ENCODE results near the gene KCNAB1.
A peak's percentile ranks its signal among the peaks of the same experiment; 100 is the strongest.

Gene KCNAB1

DNA sequence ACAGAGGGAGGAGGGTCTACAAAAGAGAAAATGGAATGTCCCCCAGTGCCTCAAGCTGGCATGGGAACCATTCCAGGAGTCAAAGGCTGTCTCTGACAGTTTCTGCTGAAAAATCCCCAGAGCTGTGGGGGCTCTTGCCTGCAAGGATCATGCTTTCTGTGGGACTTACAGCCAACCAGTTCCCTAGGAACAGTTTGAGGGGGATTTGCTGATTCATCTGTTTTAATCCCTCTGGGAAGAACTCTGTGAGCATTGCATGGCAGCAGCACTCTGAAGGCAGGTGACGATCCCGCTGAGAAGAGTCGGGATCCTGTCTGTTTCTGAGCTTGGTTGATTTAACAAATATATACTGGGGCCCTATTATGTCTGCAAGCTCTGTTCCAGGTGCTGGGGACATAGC is 258.5 kb downstream of the KCNAB1 start:
- DNase-seq, result no peak

DNA sequence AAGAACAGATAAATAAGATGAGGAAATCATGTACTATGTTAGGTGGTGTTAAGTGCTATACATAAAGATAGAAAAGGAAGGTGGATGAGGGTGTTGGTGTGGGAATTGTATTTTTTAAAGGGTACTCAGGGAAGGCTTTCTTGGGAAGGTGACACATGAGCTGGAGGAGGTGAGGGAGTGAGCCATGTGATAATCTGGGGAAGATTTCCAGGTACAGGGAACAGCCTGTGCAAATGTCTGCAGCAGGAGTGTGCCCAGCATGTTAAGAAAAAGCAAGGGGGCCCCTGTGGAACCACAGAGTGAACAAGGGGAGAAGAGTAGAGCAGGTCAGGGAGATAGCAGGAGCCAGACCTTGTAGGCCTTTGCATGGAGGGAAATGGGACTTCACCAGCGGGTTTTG is 258.9 kb downstream of the KCNAB1 start:
- DNase-seq, result no peak

DNA sequence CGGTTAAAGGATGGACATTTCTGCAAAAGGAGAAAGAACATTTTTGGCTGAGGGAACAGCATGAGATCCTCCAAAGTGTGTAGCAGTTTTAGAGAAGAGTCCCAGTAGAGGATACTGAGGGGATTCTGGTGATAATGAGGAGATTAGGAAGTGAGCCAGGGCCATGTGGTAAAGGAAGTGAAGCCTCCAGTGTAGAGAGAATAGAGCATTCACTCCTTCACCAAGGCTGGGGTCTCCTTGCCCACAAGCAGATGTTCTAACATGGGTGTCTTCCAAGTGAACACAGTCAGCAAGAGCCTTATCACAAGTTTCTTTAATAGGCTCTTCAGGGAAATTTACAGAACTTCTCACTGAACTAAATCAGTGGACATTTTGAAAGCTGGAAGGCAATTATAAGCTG is 260.9 kb downstream of the KCNAB1 start:
- DNase-seq, result no peak

DNA sequence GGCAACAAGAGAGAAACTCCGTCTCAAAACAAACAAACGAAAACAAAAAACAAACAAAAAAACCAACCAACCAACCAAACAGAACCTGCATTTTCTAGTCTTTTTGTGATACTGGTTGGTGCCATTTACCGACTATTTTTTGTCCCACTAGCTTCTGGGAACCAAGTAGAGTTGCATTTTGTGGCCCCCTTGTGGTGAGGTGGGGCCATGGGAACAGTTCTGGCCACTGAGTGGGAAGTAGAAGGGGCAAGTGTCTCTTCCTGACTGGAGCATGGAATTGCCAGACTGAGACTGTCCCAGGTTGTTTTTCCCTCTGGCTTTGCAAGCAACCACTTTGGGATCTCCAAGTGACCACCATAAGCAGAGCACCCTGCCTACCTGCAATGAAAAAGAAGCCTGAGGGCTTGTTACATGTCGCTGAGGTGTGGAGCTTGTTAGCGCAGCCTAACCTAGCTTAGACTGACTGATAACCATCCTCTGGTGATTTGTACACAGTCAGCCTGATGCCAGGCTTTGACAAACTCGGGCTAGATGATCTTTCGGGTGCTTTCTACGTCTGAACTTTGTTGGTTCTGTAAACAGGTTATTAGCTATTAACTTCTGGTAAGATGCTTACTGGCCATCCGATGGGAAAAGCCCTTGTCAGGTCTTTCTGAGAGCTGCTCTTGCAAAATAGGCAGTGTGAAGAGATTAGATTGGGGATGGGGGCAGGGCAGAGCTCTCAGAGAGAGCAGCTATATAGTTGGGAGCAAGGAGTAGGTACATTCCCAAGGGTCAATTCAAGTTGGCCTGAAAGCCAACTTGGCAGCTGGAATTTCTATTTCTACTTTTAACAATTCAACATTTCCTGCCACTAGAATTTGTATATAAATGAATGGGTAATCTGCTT is 262.3 kb downstream of the KCNAB1 start:
- peak; percentile 44 for DNase-seq

DNA sequence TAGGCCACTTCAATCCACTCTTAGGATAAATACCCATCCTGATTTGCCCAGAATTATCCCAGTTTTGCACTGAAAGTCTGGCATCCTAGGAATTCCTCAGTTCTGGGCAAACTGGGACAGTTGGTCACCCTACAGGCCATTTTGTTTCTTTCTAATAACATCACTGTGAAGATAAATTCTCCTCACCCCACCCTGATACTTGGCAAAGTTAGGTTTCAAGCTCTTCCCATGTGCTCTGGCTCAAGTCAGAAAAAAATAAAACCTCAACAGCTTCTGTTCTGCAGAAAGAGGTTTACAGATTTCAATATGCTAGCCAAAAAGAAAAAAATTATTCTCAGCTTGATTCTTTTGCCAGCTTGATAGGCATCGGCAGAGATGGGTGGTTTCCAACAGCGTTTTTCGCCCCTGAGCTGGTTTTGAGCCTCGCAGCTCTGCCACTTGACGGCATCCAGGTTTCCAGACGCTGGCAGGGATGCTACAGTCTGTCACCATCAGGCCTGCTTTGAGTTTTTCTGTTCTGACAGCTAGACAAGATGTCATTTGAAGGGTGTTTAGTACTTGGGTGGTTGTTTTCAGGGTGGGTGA is 263.2 kb downstream of the KCNAB1 start:
- no peak for DNase-seq

DNA sequence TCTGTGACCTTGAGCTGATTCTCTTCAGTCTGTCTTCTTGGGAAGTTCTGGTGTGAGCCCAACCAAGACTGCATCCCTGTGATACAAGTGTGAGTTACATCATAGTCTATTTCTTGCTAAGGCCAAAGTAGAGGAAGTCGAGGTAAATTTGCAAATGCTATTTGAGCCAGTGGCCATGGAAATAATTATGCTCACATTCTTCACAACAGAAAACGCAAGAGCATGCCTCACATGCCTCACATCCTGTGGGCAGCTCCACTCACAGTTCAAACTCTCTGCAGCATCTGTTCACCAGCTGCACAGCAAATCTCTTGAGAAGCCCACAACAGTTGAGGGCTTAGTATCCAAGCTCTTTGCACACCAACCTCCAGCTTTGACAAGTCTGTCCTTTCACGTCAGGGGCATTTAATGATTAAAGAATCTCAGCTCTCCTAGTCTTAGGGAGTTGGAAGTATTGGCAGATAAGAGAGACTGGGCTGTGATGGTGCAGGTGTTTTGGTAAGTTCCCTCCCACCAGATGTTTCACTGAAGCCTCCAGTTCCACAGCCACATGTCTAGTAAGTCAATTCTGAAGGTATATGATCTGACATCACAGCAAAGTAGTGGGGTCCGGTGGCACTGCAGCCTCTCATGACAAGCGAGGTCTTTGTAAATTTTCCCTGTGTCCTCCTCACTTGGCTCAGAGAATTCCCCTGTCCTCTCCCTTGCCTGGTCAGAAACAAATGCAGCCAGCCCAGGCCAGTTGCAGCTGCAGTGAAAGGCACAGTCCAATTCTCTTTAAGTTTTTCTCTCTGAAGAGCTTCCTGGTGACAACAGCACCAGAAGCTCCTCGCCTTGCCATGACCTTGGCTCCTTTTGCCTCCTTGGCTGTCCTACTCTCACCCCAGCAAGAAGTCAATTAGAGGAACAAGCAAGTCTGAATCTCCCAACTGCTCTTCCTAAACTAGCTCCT is 268.4 kb downstream of the KCNAB1 start:
- peak; percentile 91 for DNase-seq

DNA sequence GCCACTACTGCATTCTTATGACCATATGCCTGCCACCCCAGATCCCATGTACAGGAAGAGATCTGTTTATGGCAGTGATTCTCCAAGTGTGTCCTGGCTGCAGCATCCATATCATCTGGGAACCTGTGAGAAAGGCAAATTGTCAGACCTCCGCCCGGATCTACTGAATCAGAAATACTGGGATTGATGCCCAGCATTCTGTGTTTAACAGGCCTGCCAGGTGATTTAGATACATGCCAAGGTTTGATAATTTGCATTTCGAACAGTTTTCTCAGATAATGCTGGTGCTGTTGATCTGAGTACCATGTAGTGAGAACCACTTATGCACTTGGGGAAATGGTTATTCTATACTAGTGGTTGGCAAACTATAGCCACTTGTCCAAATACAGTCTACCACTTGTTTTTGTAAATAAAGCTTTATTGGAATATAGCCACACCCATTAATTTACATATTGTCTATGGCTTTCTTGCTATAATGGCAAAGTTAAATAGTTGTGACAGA is 269.1 kb downstream of the KCNAB1 start:
- DNase-seq, result peak; percentile 7

DNA sequence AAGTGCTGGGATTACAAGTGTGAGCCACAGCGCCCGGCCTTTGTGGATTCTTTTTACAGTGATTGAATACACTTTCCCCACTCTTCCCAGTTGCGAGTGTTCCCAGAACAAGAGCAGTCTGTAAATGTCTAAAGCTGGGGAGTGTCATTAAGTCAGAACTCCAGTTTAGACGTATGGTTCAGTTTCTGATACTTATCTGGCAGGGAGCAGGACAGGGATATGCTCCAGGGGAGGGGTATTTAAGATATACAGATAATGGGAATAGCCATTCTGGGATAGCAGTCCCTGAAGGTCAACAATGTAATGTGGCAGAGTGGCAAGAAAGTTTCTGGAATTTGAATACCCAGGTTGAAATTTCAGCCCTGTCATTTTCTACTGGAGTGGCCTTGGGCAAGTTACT is 270.5 kb downstream of the KCNAB1 start:
- no peak for DNase-seq

DNA sequence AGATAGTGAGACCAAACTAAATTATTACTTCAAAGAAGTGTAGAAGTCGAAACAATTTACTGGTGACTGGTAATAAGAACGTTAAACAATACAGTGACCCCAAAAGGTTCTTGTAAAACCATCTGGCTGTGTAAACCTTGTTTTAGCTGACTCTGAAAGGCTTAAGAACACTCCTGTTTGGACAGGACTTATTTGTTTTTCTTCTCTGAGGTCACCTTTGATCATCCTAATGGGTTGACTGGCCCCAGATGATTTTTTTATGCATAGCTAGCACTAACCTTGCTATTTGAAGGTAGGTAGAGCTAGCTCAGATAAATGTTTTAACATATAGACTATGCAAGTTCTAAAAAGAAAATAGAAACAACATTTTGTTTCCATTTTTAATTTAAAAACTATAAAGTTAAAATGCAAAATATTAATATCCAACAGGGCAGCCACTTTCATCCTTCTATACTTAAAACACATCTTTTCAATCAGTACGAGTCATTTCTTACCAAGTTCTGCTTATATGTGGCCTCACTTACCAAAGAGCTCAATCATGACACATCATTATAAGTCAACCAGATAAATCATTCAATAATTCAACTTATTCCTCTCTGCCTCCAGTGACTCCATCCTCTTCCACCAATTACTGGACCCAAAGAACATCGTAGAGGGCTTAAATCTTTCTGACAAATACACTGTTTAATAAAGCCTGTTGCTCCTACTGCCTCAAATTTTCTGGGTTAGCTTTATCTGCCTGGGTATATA is 275.8 kb downstream of the KCNAB1 start:
- DNase-seq, result peak; percentile 4

DNA sequence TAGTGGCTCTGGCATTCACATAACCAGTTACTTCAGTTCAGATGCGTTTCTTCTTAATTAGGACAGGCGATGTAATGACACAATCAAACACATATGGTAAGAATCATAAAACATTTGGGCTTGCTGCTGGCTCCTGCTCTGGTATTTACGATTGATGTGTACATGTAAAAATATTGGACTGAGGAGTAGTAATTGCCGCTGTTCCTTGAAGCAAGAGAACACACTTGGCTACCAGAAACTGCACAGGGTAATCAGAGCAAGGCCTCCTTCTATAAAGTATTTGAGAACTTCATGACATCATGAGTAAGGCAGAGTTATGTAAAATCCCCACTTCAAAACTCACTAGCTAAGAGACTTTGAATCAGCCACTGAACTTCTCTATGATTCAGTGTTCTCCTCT is 276.5 kb downstream of the KCNAB1 start:
- DNase-seq, result peak; percentile 3

DNA sequence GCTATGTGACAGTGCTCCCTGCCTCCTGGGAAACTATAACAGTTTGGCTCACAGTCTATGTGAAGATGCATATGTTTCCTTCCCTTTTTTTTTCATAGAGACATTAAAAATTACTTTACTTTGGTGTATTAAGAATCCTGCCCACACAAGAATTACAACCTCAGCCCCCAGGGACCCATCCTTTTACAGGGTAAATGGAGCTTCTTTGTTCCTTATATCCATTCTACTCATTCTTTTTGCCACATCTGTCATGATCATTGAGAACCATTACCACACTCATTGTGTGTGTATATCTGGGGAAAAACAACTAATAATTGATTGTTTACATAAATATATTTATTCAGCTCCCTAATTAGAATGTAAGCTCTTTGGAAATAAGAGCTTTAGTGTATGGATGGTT is 277.2 kb downstream of the KCNAB1 start:
- no peak for DNase-seq

DNA sequence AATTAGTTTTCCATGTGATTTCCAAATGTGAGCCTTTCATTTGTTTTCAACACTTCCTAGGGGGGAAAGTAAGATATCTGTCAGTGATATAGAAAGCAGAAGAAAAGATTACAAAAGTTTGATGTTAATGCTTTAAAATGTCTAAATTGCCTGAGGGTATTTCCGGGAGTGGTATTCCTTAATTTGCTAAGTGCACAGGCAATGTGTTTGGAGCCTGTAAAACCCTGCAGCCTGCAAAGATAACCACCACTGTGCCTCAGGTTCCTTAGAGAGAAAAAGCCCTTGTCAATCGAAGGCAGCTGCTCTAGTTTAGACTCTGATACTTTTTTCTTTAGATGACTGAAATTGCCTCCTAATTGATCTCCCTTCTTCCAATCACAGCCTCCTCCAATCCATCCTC is 279.7 kb downstream of the KCNAB1 start:
- DNase-seq, result no peak

DNA sequence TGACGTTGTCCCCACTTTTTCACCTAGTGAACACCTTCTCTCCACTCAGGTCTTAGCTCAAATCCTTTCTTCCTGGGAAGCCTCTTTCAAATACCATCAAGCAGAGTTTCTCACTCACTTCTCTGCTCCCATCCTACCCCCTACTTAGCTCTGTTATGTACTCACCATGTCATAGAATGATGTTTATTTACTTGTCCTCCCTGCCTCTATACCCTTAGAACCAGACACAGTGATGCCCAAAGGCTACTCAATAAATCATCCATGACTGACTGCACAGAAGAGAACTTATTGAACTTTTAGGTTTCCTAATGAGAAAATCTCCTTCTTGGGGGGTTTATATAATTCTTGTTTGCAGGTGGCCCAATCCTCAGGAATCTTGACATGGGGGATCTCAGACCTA is 280.4 kb downstream of the KCNAB1 start:
- no peak for DNase-seq

DNA sequence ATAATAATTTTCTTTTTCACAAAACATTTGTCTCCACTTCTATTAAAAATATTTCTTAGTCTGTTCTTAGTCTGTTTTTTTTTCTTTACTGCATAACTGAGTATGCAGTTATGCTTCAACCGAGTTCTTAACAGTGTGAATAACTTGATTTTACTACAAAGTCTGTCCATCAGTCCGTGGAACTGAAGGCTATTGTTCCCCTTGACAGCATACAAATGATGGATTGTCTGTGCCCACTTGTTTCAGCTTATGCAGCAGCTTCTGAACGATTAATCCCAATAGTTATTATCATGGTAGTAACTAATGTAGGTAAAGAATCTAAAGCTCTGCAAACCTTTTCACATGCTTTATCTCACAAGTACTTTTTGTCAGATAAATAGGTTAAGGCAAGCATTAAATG is 283.8 kb downstream of the KCNAB1 start:
- DNase-seq, result no peak

DNA sequence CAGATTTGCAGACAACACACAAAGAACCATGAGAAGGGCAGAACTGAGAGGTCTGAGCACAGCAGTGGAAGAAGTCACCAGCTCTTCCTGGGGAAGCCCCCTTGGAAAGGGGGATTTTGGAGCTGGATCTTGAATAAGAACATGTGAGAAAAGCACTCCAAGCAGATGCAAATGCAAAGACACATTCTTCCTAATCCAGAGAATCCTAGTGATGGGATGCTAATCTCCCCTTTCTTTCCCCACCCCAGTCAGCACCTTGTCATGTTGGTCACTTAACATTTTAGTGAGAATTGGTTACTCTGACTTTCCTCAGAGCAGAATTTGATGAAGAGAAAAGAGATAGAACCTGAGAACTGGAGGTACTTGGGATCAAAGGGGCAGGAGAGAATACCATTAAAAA is 286.0 kb downstream of the KCNAB1 start:
- DNase-seq, result no peak

DNA sequence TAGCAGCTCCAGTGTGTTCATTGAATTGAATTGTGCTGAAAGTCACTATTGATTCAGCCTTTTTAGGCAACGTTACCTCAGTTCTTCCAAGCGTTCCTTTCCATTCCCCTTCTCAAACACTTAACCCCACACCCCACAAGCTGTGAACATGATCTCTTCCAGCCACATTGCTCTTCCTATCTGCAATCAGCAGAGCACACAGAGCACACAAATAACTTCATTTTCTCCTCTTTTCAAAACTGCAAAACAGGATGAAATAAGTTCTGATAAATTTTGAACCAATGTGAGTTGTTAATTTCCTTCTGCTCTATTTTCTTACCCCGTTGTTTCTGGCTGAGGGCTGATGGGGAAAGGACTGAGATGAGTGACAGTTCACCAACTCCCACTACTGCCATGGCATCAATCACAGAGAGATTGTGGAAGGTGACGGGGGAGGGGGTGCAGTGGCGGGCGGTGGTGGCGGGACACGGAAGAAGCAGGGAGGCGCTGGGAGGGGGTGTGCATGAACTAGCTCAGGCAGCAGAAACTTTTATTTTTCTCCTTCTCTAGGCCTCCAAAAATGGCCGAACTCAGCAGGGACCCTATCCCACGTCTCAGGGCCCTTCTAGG is 287.3 kb downstream of the KCNAB1 start:
- no peak for DNase-seq

DNA sequence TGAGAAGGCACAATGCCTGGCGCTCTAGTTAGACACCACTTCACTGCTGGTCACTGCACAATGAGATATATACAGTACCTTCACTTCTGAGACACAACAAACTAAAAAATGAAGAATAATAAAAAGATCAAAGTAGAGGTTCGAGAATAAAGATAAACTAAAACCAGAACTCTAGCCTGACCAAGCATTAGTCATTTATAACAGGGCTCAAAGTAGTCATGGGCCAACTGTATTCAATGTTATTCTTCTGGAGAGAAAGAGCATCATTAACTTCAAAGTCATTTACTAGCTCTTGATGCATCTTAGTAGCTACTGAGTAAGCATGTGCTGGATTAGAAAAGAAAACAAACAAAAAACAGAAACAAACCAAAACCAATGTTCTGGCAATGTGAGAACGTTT is 289.3 kb downstream of the KCNAB1 start:
- peak; percentile 8 for DNase-seq

DNA sequence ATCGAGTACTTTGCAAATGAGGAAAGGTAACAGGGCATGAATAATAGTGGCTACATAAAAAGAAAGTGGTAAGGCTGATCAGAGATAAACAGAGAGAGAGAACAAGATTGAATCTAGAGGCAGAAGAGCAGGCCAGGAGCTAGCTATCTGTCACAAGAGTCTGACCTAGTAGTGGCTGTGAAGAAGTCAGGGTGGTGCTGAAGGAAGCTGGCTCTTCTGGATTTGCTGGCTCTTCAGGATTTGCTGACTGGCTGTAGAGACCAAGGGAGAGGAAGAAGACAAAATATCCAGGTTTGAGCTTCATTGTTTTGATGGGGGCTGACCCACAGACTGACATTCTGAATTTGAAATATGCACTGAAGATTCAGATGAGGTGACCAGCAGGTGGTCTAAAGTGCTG is 292.2 kb downstream of the KCNAB1 start:
- no peak for DNase-seq

DNA sequence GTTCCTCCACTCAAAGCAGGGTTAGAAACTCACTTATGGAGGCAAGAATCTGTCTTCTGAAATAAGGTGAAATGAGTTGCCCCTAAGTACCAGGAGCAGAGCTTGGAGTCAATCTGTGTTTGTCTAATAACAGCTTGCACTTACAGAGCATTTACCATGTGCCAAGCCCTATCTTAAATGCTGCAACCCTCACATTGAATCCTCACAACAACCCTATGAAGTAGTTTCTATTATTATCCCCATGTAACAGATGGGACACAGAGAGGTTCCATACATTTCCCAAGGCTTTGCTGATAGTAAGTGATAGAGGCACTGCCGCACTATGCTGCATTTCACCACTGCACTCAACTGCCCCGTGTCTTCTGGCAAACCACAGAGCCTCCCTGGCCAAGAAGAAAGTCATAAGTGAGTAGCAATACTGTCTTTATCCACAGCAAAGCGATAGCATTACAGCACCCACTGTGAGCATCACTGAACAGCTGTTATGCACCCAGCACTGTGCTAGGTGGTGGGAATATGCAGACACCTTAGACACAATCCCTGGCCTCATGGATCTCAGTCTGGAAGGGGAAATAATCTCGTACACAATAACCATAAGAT is 293.0 kb downstream of the KCNAB1 start:
- DNase-seq, result no peak

DNA sequence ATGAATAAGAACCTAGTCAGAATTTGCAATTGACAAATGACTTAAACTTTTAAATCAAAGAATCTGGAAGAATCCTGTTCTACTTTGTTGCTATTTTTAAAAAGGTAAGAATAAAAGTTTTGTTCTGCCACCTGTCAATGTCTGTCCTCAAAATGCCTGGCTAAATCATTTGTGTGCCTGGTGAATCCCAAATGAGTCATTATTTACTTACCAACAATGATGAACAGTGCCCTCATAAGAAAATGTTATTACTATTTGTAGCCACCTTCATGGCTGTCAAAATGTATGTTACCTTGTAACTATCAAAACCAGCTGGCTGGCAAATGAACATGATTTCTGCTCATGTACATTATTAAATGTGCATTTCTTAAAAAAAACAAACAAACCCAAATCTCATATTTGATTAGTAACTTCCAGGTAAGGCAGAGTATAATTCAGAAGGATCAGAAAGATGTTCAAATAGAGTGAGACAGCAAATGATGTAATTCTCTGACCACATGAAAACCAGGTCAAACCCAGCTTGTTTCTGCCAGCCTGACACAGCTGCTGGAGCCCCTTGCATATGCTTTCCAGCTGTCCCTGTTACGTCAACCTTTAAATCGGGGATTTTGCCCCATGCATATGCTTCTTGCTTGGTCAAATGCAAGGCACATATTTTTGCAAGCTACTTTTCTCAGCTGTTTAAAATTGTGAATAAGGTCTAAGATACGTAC is 296.6 kb downstream of the KCNAB1 start:
- no peak for DNase-seq

DNA sequence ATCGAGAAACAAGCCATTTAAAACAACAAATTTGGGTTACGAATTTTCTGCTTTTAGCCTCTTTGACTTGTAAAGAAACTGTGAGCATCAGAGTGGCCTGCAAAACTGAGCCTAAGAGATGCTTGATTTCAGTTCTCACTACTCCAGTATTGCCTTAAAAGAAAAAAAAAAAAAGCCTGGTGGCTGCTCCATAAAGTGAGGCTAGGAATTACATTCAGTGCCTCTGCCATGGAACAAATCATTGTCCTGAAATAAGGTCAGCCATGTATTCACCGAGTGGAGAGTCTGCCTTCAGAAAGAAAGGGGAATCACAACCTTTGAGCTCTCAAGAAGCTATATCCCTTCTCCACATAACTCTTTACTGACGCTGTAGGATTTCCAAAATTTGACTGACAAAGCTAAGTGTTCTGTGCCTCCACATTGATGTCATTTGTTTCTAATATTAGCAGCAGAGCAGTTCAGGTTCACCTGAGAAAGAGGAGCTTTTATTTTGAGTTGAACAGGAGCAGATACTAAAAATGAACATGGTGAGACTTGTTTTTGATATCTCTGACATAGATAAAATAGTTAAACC is 297.3 kb downstream of the KCNAB1 start:
- DNase-seq, result no peak
